B cell (primary cell): ENCODE measurements around the gene PPP1R9A. TPM values are rescaled to one million over a fixed set of nuclear protein-coding genes. Genes with fewer than 3 reads are reported as not detected.

Source experiments
- ATAC-seq: fragments of 200-7000 bp; cut with Tn5 transposase; one replicate; pipeline ENCODE4 v1.10.0; 2021; ENCODE audit warnings: low read depth, mild to moderate bottlenecking, moderate number of reproducible peaks, moderate library complexity
- CTCF ChIA-PET: fragments of 350-600 bp; sonication (Branson Sonifier 250); formaldehyde crosslinking; loops from one replicate; lab custom pipeline; 2021; ENCODE audit warnings: antibody characterized with exemption, inconsistent platforms; lab: Charles Lee
- POLR2A ChIA-PET: fragments of 350-600 bp; sonication (Branson Sonifier 250); formaldehyde crosslinking; loops from one replicate; lab custom pipeline; 2021; ENCODE audit warnings: antibody characterized with exemption; lab: Charles Lee
- DNase-seq: peaks from one replicate; pipeline ENCODE4 v3.0.0; 2013
- H2AFZ ChIP-seq: 2 replicates; pipeline ENCODE4 v1.6.1; 2012; ENCODE audit warnings: mild to moderate bottlenecking, low read depth, low read length; ENCODE audit not compliant: insufficient read depth, poor library complexity, severe bottlenecking
- H3K27ac ChIP-seq, 2 donors: 1 replicate in 1 of 2; 2 replicates in 1 of 2; pipeline ENCODE4 v1.5.1; 2012 to 2013; ENCODE audit warnings: low read length in 2 of 2, mild to moderate bottlenecking in 2 of 2, moderate library complexity in 1 of 2
- H3K27me3 ChIP-seq, 4 experiments: fragments of 200-600 bp in 1 of 4; sonication (generic) in 1 of 4; replicated peaks in 1 of 4; 1 replicate in 2 of 4; 2 replicates in 2 of 4; pipeline versions ENCODE4 v1.6.1 to v1.7.0; 2013 to 2016; ENCODE audit warnings: low read length in 3 of 4, mild to moderate bottlenecking in 2 of 4, mixed read lengths in 1 of 4, moderate library complexity in 1 of 4; ENCODE audit not compliant: insufficient read depth in 4 of 4, control insufficient read depth in 3 of 4; ENCODE audit errors: control extremely low read depth in 1 of 4
- H3K36me3 ChIP-seq, 2 experiments: replicated peaks in 1 of 2; 1 replicate in 1 of 2; 2 replicates in 1 of 2; pipeline versions ENCODE4 v1.6.1 to v1.7.1; 2013; ENCODE audit warnings: low read length in 1 of 2; ENCODE audit not compliant: insufficient read depth in 2 of 2, control insufficient read depth in 1 of 2; ENCODE audit errors: control extremely low read depth in 1 of 2, extremely low read depth in 1 of 2
- H3K4me1 ChIP-seq, 2 donors: fragments of 200-600 bp in 1 of 2; sonication (generic) in 1 of 2; 1 replicate in 1 of 2; 2 replicates in 1 of 2; pipeline versions ENCODE4 v1.5.1 to v1.6.1; 2013 to 2017; ENCODE audit warnings: low read length in 2 of 2; ENCODE audit not compliant: control insufficient read depth in 2 of 2, insufficient read depth in 2 of 2
- H3K4me2 ChIP-seq: replicated peaks from 2 replicates; pipeline ENCODE3; 2012; ENCODE audit warnings: mild to moderate bottlenecking, low read depth, low read length; ENCODE audit not compliant: poor library complexity, severe bottlenecking
- H3K4me3 ChIP-seq, 5 experiments: fragments of 200-600 bp in 1 of 5; sonication (generic) in 1 of 5; 1 replicate in 3 of 5; 2 replicates in 2 of 5; pipeline versions ENCODE4 v1.5.1 to v1.7.0; 2011 to 2016; ENCODE audit warnings: low read length in 4 of 5, mild to moderate bottlenecking in 4 of 5, low read depth in 2 of 5, control low read depth in 1 of 5, moderate library complexity in 1 of 5; ENCODE audit not compliant: insufficient read depth in 1 of 5; ENCODE audit errors: control extremely low read depth in 1 of 5, extremely low read depth in 1 of 5
- H3K79me2 ChIP-seq: fragments of 200-600 bp; sonication (generic); one replicate; pipeline ENCODE4 v1.6.0; 2016; ENCODE audit warnings: low read length; ENCODE audit not compliant: control insufficient read depth, insufficient read depth
- H3K9ac ChIP-seq: fragments of 200-600 bp; sonication (generic); 2 replicates; pipeline ENCODE4 v1.6.1; 2017; ENCODE audit warnings: mild to moderate bottlenecking, low read length, moderate library complexity
- H3K9me3 ChIP-seq, 3 donors: one replicate each; pipeline versions ENCODE4 v1.6.1 to v1.7.1; 2013; ENCODE audit warnings: low read length in 2 of 3; ENCODE audit not compliant: control insufficient read depth in 2 of 3, insufficient read depth in 1 of 3; ENCODE audit errors: control extremely low read depth in 1 of 3
- H4K20me1 ChIP-seq: 2 replicates; pipeline ENCODE4 v1.6.0; 2012; ENCODE audit warnings: mild to moderate bottlenecking, low read length; ENCODE audit not compliant: insufficient read depth, control insufficient read depth, poor library complexity, severe bottlenecking
- H3K27ac Mint-ChIP-seq: one replicate; pipeline ENCODE4 v1.8.0; 2021; ENCODE audit warnings: mixed read lengths
- H3K27me3 Mint-ChIP-seq: one replicate; pipeline ENCODE4 v1.8.0; 2021; ENCODE audit warnings: mixed read lengths
- H3K4me1 Mint-ChIP-seq: one replicate; pipeline ENCODE4 v1.8.0; 2021; ENCODE audit warnings: mixed read lengths
- H3K4me3 Mint-ChIP-seq: one replicate; pipeline ENCODE4 v1.8.0; 2021; ENCODE audit warnings: mixed read lengths
- H3K9me3 Mint-ChIP-seq: one replicate; pipeline ENCODE4 v1.8.0; 2022; ENCODE audit warnings: mixed read lengths; ENCODE audit not compliant: insufficient read depth
- CTCF ChIP-seq: fragments of 200-600 bp; IDR thresholded peaks from one replicate; pipeline ENCODE4 v1.8.0; 2022; ENCODE audit warnings: antibody characterized with exemption, mild to moderate bottlenecking
- EZH2 ChIP-seq: IDR thresholded peaks from 2 replicates; pipeline ENCODE4 v1.6.1; 2012; ENCODE audit warnings: borderline replicate concordance, low read depth, mild to moderate bottlenecking, moderate library complexity, low read length; ENCODE audit not compliant: insufficient read depth, poor library complexity, severe bottlenecking
- WGBS: methylation state at CpG from one replicate; pipeline ENCODE4 v1.1.5; 2013; ENCODE audit warnings: missing lambda C conversion rate; ENCODE audit not compliant: insufficient coverage; 5-methylcytosine and 5-hydroxymethylcytosine counted together
- intact Hi-C: fragments of 100-400 bp; cut with micrococcal nuclease; formaldehyde crosslinking; loops from one replicate; pipeline ENCODE4 v1.10.0; 2022
- polyA plus RNA-seq: library from polyadenylated mRNA; depleted of rRNA; stranded (reverse); fragments of >200 nt; gene quantifications from 2 replicates; pipeline ENCODE4 v1.2.3, GENCODE V29; 2012
- total RNA-seq, 2 donors: library from RNA; stranded (reverse); fragments of 120-200 nt in 1 of 2; gene quantifications; 1 replicate in 1 of 2; 2 replicates in 1 of 2; pipeline versions ENCODE4 v1.2.3 to v1.2.4, GENCODE V29; 2013 to 2022

PPP1R9A gene
- total and polyA plus RNA-seq, 2 donors (not counting 1 experiment from before 2014, with no cell fraction given): 1.1 to 4.8 TPM

GRCh38 chr7:95262875-95263274 lies 355.5 kb downstream of the PPP1R9A start:
- Histone ChIP-seq H3K79me2 (no peaks in the 10 kb centered on the region), H2AFZ (no peak overlapping the region), H3K4me2 (no peak overlapping the region), H3K27ac (no peak overlapping the region), H3K4me1 (no peaks in the 10 kb centered on the region), H4K20me1 (no peaks in the 10 kb centered on the region), H3K27me3 (no peaks in the 10 kb centered on the region), H3K36me3 (no peaks in the 10 kb centered on the region), H3K9ac (no peak overlapping the region), H3K4me3 (no peak overlapping the region), H3K9me3 (no peaks in the 10 kb centered on the region)
- intact Hi-C loops: no loop called here
- TF ChIP-seq EZH2 (no peak), CTCF (no peak)
- WGBS: no CpG with 5 or more reads among the region's 2 CpGs
- Mint-ChIP-seq H3K9me3 (no peaks in the 10 kb centered on the region), H3K4me1 (no peaks in the 10 kb centered on the region), H3K4me3 (no peak overlapping the region), H3K27ac (no peak overlapping the region), H3K27me3 (no peaks in the 10 kb centered on the region)
- ChIA-PET CTCF (no interaction called here), POLR2A (no interaction called here)
- DNase-seq (no peak), ATAC-seq (no peak)

DNA sequence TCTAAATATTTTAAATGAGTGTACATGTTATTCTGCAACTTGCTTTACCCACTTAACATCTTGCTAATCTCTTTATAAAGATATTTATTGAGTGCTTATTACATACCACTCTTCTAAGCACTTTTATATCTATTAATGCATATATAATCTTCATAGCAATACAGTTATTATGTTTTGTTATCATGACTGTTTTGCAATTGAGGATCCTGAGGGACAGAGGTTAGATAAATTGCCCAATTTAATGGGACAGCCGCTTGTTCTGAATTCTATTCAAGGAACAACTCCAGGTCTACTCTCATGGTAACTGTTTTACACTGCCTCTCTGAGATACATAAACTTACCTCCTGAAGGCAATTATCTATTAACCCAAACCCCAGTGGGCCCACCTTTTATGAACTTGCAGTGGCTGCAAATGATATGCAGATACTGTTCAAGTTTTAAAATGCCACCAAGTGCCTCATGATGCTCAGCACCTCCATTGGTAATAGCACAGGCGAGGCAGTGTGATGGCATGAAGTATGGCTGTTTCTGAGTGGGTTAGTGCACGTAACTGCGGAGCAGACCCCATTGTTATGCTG lies 356.5 kb downstream of the PPP1R9A start:
- Mint-ChIP-seq H3K4me3 (no peak overlapping the region), H3K27me3 (no peaks in the 10 kb centered on the region), H3K27ac (no peak overlapping the region), H3K4me1 (no peaks in the 10 kb centered on the region), H3K9me3 (no peaks in the 10 kb centered on the region)
- no peak overlapping the region for H3K4me2 ChIP-seq
- TF ChIP-seq CTCF (no peak), EZH2 (no peak)
- no peaks in the 10 kb centered on the region for H3K9me3 ChIP-seq
- intact Hi-C loops: no loop called here
- ATAC-seq (no peak), DNase-seq (no peak)
- POLR2A ChIA-PET: no interaction called here
- H3K27ac ChIP-seq: no peak overlapping the region
- no peak overlapping the region for H2AFZ ChIP-seq
- no peaks in the 10 kb centered on the region for H3K79me2 ChIP-seq
- WGBS: 88% methylated on average over 3 of the region's 4 CpGs
- no peaks in the 10 kb centered on the region for H3K27me3 ChIP-seq
- no peaks in the 10 kb centered on the region for H3K4me1 ChIP-seq
- CTCF ChIA-PET: no interaction called here
- H3K36me3 ChIP-seq: no peaks in the 10 kb centered on the region
- no peak overlapping the region for H3K9ac ChIP-seq
- no peak overlapping the region for H3K4me3 ChIP-seq
- no peaks in the 10 kb centered on the region for H4K20me1 ChIP-seq
